Left lung (tissue), 10 donors: ENCODE measurements around the gene RELT. TPM values are rescaled to one million over a fixed set of nuclear protein-coding genes. Genes with fewer than 3 reads are reported as not detected.
A peak's percentile ranks its signal among the peaks of the same experiment; 100 is the strongest.

Experiments used
- ATAC-seq: fragments of 200-7000 bp; cut with Tn5 transposase; one replicate; pipeline ENCODE4 v1.9.1; 2020; ENCODE audit warnings: moderate library complexity
- DNase-seq, 4 donors: peaks; one replicate each; pipeline ENCODE4 v3.0.0-alpha.2; 2013 to 2020
- H3K27ac ChIP-seq, 2 donors: fragments of 200-600 bp; sonication (generic) in 1 of 2; one replicate each; pipeline versions ENCODE4 v1.5.0 to v1.8.0; 2020 to 2021
- H3K27me3 ChIP-seq, 2 donors: fragments of 200-600 bp; sonication (generic) in 1 of 2; one replicate each; pipeline versions ENCODE4 v1.5.0 to v1.8.0; 2020 to 2021
- H3K36me3 ChIP-seq, 2 donors: fragments of 200-600 bp; sonication (generic) in 1 of 2; one replicate each; pipeline versions ENCODE4 v1.5.0 to v1.8.0; 2020 to 2021
- H3K4me1 ChIP-seq, 2 donors: fragments of 200-600 bp; one replicate each; pipeline ENCODE4 v1.8.0; 2021
- H3K4me3 ChIP-seq, 2 donors: fragments of 200-600 bp; sonication (generic) in 1 of 2; one replicate each; pipeline versions ENCODE4 v1.5.0 to v1.8.0; 2020 to 2021; ENCODE audit warnings: mild to moderate bottlenecking in 1 of 2
- H3K9me3 ChIP-seq, 2 donors: fragments of 200-600 bp; sonication (generic) in 1 of 2; one replicate each; pipeline versions ENCODE4 v1.5.0 to v1.8.0; 2020 to 2021
- CTCF ChIP-seq, 2 donors: fragments of 200-600 bp; sonication (generic) in 1 of 2; IDR thresholded peaks; one replicate each; pipeline versions ENCODE4 v1.5.0 to v1.8.0; 2021; ENCODE audit warnings: antibody characterized with exemption in 2 of 2
- intact Hi-C, 2 donors: fragments of 100-400 bp; cut with DNase I; formaldehyde crosslinking; loops; one replicate each; pipeline versions ENCODE4 v1.11.2 to v1.14.2; 2022
- polyA plus RNA-seq, 6 donors: library from polyadenylated mRNA; unstranded; fragments of 120-200 nt; gene quantifications; one replicate each; pipeline ENCODE4 v1.2.1, GENCODE V29; 2013; ENCODE audit not compliant: insufficient read length in 6 of 6
- total RNA-seq, 2 donors: library from RNA; stranded (reverse); fragmentation: NEBNext Ultra II Directional; extraction: Animal tissue kit (Norgen Biotek cat#: 25700); gene quantifications; one replicate each; pipeline ENCODE4 v1.2.1, GENCODE V29; 2021
- donor health status: DM: no; HTN: yes; CAD: no.
- donor health status: DM: no; HTN: no; CAD: no.

Gene RELT
- total and polyA plus RNA-seq, 8 donors = 2.7 to 30.7 (median 4.0) TPM

GRCh38 chr11:73397468-73398131 lies 21.4 kb downstream of the RELT start:
- intact Hi-C loops = loop anchor here in 1 of 2 donors (10.0 kb wide), 1 partner anchor 257 kb away; no protein-coding TSS in a partner anchor
- Histone ChIP-seq H3K4me3 (no peak overlapping the region), H3K27me3 (no peaks in the 10 kb centered on the region), H3K36me3 (peaks cover 0 to 82% of the 10 kb centered on the region in 2 donors), H3K9me3 (no peaks in the 10 kb centered on the region), H3K27ac (no peak overlapping the region), H3K4me1 (peaks cover 0 to 13% of the 10 kb centered on the region in 2 donors)
- ATAC-seq (no peak), DNase-seq (peak in 1 of 4 donors; percentile 42)
- TF ChIP-seq CTCF (IDR thresholded peaks at IDR 0.05) = no peak

GRCh38 chr11:73398132-73398526 lies 21.9 kb downstream of the RELT start:
- no peak overlapping the region for H3K4me3 ChIP-seq
- TF ChIP-seq CTCF (IDR thresholded peaks at IDR 0.05) = no peak
- H3K36me3 ChIP-seq = peaks cover 0 to 77% of the 10 kb centered on the region in 2 donors
- DNase-seq (no peak), ATAC-seq (no peak)
- H3K4me1 ChIP-seq = peaks cover 0 to 10% of the 10 kb centered on the region in 2 donors
- intact Hi-C loops = loop anchor here in 1 of 2 donors (10.0 kb wide), 1 partner anchor 257 kb away; no protein-coding TSS in a partner anchor
- no peaks in the 10 kb centered on the region for H3K9me3 ChIP-seq
- H3K27ac ChIP-seq = no peak overlapping the region
- H3K27me3 ChIP-seq = no peaks in the 10 kb centered on the region

GRCh38 chr11:73398721-73399120 lies 22.5 kb downstream of the RELT start:
- H3K9me3 ChIP-seq = no peaks in the 10 kb centered on the region
- H3K27ac ChIP-seq = no peak overlapping the region
- H3K36me3 ChIP-seq = peaks cover 0 to 71% of the 10 kb centered on the region in 2 donors
- intact Hi-C loops = loop anchor here in 1 of 2 donors (10.0 kb wide), 1 partner anchor 256 kb away; no protein-coding TSS in a partner anchor
- DNase-seq (peak in 1 of 4 donors; percentile 71), ATAC-seq (no peak)
- peaks cover 0 to 11% of the 10 kb centered on the region in 2 donors for H3K4me1 ChIP-seq
- no peaks in the 10 kb centered on the region for H3K27me3 ChIP-seq
- TF ChIP-seq CTCF (IDR thresholded peaks at IDR 0.05) = no peak
- H3K4me3 ChIP-seq = no peak overlapping the region

- DNase-seq (no peak), ATAC-seq (no peak)
- Histone ChIP-seq H3K27ac (no peak overlapping the region), H3K4me3 (no peak overlapping the region), H3K36me3 (peaks cover 0 to 66% of the 10 kb centered on the region in 2 donors), H3K4me1 (peaks cover 0 to 15% of the 10 kb centered on the region in 2 donors), H3K9me3 (no peaks in the 10 kb centered on the region), H3K27me3 (no peaks in the 10 kb centered on the region)
- intact Hi-C loops = loop anchor here in 1 of 2 donors (10.0 kb wide), 1 partner anchor 256 kb away; no protein-coding TSS in a partner anchor
- TF ChIP-seq CTCF (IDR thresholded peaks at IDR 0.05) = no peak
Observed at GRCh38 chr11:73399159-73399590, 23.0 kb downstream of the RELT start.

GRCh38 chr11:73399636-73400035 lies 23.4 kb downstream of the RELT start:
- Histone ChIP-seq H3K4me3 (no peak overlapping the region), H3K27me3 (no peaks in the 10 kb centered on the region), H3K4me1 (peaks cover 0 to 19% of the 10 kb centered on the region in 2 donors), H3K27ac (no peak overlapping the region), H3K9me3 (no peaks in the 10 kb centered on the region), H3K36me3 (peaks cover 0 to 62% of the 10 kb centered on the region in 2 donors)
- no peak for ATAC-seq
- no peak for DNase-seq
- no peak for TF ChIP-seq CTCF (IDR thresholded peaks at IDR 0.05)
- intact Hi-C loops = loop anchor here in 1 of 2 donors (10.0 kb wide), 1 partner anchor 255 kb away; no protein-coding TSS in a partner anchor
